GM20431 (cell line): ENCODE results near the gene TMEM184B.

ENCODE experiments used
- in situ Hi-C: fragments of 300-500 bp; cut with MseI, MboI; formaldehyde crosslinking; loops from one replicate; pipeline ENCODE4 v1.15.0; 2020; ENCODE audit warnings: low sequenced_read_pairs; ENCODE audit not compliant: unreplicated experiment

TMEM184B gene

DNA sequence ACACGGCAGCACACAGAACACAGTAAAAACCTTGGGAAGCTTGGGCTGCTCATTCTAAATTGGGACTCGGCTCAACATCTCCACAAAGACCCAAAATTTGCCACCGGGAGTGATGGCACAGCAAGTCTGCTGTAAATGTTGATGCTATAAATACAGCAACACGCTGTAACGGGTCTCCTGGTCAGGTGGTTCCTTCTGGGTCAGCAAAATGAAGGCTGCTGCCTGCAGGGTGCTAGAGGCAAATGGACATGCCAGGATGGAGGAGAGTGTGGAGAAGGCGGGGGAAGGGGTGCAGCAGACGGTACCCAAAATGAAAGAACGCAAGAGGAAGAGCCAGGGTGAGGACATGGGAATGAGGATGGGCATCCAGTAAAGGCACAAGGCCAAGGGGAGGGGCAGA is 40.6 kb downstream of the TMEM184B start:
- in situ Hi-C loops: no loop called here

DNA sequence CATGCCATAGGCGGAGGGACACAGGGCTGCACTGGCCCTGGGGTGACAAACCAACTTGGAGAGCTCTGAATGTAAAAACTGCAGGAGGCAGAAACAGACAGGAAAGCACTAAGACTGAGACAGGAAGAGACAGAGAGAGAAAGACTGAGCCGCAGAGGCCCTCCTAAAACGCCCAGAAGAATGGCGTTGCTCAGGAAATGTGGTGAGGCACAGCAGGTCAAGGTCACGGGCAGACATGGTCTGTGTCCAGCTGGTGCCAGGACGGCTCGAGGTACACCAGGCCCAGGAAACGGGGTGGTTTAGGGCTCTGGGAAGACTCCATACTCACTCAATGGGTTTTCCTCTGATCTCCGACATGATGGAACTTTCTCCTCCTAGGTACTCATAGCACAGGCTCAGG is 41.9 kb downstream of the TMEM184B start:
- in situ Hi-C loops: no loop called here

DNA sequence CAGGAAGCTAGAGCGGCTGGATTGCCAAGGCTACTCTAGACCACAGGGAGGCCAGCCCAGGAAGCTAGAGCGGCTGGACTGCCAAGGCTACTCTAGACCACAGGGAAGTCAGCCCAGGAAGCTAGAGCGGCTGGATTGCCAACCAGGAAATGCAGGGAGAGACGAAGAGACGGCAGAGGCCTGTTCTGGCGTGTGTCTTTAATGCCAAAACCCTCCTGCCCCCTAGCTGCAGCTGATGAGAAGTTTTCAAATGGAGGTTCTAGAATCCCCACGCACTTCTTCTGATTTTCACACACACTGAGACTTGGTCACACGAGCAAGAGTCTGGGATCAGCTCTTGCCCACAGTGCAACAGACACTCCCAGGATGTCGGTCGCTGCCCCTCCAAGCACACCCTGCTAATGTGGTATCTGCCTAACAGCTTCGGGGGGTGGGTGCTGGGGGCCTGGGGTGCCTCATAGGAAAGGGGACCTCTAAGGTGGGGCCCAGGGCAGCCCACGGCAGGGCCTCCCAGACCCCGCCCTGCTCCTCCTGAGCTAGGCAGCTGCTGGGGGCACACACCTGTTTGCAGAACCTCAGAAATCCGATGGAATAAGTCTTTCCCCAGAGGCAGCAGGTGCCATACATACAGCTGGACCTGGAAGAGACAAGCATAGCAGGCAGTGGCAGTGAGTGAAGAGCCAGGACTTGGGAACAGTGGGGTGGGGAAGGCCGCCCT is 42.5 kb downstream of the TMEM184B start:
- in situ Hi-C loops: no loop called here

DNA sequence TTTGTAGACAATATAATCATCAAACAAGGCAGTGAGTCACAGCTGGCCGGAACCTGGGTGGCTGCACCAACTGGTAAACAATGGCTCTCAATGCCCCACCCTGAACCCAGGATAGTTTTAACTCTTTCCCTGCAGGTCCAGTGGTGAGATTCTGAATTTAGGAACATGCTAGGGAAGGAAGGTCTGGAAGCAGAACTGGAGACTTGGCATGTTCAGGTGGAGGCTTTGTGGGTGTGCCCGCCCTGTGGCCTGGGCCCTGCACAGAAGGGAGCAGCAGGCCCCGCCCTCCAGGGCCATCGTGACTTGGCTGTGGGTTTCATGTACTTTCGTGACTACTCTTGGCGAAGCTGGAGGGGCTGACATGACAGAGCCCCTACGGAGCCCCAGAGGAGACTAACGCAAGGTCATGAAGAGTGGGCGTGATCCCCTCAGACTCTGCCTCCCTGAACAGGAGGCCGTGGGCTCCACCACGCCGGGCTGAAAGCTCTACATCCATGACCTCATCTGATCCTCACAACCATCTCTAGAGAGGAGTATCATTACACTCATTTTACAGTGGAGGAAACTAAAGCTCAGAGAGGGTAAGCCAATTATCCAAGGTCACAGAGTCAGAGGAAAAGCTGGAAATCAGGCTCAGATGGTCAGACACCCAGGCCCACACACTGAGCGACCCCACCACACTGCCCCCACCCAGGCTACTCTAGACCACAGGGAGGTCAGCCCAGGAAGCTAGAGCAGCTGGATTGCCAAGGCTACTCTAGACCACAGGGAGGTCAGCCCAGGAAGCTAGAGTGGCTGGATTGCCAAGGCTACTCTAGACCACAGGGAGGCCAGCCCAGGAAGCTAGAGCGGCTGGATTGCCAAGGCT is 43.7 kb downstream of the TMEM184B start:
- in situ Hi-C loops: no loop called here

DNA sequence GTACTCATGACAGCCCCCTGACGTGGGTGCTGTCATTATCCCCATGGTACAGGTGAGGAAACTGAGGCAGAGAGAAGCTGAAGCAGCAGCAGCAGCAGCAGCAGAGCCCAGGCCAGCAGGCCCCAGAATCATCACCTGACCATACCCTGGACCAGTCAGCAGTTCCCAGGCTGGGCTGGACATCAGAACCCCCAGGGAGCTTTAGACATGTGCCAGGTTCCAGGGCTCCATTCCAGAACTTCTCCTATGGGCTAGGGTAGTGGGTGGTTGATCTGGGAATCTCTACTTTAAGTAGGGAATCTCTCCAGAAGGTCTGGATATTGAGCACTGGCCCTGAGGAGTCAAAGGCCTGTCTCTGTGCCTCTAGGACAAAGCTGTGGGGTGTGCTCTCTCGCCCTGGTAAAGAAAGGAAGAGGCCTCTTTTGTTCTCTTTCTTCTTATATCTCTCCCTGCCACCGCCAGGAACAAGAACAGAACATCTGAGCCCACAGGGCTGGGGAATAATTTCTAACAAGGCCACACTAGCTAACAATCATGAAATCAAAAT is 44.4 kb downstream of the TMEM184B start:
- in situ Hi-C loops: no loop called here

DNA sequence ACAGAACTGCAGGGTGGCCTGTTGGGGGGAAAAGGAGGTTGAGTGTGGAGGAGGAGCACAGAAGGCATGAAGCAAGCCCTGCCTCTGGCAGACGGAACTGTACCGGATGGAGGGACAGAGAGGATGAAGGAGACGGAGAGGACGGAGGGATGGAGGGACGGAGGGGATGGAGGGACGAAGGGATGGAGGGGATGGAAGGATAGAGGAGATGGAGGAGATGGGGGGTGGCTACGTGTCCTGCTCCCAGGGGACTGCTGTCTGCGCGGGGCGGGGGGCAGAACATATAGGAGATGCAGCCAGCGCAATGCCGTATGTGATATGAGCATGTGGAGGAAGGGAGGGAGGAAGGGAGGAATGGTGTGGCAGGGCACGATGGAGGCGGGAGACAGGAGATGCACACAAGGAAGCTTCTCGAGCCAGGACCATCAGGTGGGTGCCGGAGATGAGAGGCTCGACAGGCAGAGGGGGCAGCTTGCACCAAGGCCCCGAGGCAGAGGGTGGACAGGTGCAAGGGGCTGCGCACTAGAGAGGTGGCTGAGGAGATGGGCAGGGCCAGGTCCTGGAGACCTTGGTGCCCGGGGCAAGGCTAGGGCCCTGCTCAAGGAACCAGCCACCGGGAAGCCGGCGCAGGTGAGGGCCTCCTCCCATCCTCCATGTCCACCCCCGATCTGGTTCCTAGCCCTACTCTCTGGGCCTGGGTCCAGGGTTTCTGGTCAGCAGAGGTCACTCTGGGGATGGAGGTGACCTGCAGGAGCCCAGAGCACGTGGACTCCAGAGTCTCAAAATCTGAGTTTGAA is 45.8 kb downstream of the TMEM184B start:
- in situ Hi-C loops: no loop called here

DNA sequence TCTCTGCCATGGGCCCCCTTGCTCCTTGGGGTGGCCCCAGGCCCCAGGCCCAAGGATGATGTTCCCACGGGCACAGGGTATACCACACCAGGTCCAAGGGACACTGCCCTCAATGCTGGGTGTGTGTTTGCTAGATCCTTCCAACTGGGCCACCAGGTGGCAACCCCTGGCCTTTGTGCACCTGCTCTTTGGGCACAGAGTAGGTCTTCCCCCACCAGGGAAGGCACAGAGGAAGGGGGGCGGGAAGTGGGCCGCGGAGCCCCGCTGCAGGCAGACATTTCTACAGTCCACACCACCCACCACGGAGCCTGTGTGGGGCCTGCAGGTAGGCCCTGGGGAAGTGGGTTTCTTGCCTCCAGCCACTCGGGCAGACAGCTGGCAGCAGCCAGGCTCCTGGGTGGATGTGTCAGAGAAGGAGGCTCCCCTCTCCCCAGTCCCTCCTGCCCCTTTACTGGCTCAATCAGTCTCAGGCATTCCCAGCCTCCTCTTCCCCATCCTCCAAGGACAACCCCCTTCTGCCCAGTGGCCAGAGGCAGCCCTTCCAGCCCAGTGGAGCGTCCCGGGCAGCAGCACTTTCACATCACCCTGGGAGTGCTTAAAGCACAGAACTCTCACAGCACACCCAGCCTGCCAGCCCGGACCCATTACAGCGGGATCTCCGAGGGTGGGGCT is 49.4 kb downstream of the TMEM184B start:
- in situ Hi-C loops: no loop called here

DNA sequence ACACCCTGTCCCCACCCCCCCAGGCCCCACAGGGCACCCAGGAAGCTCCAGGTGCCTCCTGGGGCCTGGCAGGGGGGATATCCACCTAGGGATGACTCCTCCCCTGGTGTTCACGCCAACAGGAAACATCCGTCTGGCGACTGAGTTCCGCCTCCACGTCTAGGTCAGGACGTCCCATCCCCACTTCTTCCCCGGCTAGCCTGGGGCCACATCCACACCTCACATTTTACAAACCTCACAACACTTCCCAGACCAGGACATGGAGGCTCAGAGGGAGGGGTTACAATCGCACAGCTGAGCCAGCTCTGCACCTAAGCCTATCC is 50.1 kb downstream of the TMEM184B start:
- in situ Hi-C loops: no loop called here

DNA sequence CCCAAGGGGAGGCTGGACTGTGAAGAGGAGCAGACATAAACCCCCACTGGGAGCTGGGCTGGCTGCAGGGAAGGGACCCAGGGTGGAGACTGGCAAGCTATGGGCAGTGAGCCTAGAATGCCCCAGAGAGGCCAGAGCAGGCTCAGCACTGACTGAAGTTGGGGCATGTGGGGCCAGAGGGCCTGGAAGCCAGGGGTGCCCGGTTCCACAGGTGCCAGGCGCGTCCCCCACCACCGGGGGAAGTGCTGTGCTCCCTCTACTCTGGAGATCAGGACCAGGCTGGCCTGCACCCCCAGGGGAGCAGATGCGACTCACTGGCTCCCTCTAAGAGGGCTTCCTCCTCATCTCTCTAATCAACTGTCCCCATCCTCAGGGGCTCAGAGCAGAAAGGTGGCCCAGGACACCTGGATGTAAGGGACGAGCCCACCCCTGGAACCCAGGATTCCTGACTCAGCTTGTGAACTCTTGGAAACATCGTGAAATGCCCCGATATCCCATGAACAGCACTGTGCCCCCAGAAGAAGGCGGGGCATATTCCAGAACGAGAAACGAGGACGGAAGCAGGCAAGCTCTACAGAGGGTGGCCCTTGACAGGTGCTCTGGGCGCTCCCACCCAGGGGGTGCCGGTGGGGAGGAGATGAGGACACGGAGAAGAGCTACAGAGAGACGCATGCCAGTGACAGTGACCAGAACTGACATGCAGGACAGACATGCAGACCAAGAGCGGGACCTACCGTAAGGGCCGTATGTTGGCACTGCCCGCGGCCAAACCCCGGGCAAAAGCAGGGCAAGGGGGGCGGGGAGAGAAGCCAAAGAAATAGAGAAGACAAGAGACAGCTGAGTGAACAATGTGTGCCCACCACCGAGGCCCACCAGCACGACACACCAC is 50.7 kb downstream of the TMEM184B start:
- in situ Hi-C loops: no loop called here

DNA sequence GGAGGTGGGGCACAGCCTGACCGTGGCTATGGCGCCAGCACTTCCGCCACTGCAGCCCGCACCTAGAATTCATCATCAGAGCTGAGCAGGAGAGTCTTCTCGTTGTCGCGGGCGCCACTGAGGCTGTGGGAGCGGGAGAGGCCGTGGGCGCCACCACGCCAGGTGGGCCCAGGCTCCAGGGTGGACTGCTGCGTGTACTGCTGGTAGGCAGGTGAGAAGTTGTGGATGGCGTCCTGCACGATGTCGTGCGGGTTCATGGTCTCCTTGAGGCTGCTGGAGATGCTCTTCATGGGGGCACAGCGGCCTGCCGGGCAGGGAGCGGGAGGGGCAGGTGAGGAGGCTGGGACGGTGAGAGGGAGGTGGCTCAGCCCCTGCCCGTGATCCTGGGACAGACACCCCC is 51.4 kb downstream of the TMEM184B start:
- in situ Hi-C loops: no loop called here

DNA sequence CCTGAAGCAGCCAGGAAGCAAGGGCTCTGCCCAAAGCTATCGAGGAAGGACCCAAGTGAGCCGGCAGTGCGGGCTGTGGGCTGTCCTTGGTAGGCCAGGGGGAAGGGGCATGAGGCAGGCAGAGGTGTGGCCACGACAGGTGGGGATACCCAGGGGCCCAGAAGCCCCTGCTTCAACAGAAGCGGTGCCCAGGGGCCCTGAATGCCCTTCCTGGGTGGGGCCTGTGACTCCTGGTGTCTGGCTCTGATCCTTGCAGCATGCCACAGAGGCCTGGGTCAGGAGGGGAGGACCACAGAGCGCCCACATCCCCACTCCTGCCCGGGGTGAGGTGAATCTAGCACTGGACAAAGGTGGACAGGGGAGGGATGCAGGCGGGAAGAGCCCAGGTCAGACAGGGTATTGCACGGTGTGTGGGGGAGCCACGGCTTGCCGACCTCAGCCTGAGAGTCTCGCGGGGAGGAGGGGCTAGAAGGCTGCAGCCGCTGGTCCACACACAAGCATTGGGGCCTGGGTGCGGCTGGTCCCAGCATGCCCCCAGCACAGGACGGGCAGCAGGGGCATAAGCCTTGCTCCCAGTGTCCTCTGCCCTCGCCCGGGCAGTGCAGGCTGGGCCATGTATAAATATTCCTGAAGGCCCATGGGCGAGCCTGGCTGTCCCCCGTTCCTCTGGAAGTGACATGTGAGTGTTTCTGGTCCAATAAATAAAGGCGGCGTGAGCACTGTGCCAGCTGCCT is 52.0 kb downstream of the TMEM184B start:
- in situ Hi-C loops: no loop called here

DNA sequence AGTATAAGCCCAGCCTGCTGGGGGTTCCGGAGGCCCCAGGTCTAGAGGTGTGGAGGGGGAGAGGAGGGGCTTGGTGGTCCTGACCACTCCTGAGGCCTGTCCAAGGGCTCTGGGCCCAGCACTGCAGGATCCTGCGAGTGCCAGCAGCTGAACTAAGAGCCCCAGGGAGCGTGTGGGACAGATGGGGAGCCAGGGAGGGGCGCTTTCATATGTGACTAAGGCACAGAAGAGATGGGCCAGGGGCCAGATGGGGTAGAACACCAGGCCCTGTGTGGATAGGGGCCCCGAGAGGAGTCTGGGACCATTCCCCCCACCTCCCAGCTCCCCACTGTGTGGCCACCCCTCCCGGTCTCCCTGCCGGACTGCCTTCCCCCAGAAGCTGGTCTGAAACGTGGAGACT is 52.6 kb downstream of the TMEM184B start:
- in situ Hi-C loops: no loop called here

DNA sequence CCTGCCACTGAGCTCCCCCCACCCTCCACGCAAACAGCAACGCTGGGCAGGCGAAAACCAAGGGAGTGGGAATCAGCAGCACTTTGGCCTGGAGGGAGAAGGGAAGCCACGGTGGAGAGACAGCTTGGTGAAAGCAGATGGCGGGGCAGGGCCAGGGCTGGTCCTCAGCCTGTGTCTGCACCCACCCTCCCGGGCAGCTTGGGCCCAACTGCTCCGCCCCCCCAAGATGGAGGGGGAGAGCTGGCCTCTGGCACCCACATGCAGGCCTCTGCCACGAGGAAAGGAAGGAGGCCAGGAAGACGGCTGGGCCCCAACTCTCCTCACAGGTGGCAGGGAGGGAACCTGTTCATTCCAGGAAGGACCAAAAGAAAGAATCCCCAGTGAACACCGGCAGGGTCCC is 53.2 kb downstream of the TMEM184B start:
- in situ Hi-C loops: no loop called here

DNA sequence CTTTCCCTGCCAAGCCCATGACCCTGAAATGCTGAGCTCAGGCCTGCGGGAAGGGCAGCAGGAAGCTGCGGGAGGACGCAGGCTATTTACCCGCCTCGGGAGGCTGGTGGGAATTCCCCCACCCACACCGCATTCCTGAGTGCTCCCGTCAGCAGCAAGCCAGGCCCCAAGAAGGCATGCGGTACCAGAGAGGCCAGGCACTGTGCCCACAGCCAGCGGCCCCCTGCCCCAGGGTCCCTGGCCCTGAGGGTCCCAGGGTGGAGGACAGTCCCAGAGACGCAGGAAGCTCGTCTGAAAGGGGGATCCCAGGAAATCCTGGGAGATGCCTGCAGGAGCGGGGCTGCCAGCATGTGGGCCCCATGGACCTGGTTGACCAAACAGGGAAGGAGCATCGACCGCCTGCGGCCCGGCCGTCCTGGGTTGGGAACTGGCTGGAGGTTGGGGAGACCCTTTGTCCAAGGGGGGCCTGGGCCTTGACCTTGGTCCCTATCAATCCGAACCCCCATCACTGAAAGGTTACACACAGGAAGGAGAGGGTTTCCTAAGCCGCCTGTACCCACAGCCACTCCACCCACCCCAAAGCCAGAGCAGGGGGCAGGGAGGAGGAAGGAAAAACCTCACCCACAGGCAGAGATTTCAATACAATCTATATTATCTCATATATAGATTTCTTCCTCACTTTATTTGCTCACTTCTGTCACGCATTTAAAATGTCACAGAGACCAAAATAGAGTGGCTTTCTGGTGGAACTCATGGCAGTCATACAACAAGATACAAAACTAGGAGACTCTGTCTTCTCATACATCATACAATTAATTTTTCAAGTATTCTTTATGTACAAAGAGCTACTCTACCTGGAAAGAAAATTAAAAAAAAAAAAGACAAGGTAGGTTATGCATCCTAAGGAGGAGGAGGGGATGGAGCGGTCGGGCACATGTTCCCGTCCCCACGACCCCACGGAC is 53.9 kb downstream of the TMEM184B start:
- in situ Hi-C loops: no loop called here

DNA sequence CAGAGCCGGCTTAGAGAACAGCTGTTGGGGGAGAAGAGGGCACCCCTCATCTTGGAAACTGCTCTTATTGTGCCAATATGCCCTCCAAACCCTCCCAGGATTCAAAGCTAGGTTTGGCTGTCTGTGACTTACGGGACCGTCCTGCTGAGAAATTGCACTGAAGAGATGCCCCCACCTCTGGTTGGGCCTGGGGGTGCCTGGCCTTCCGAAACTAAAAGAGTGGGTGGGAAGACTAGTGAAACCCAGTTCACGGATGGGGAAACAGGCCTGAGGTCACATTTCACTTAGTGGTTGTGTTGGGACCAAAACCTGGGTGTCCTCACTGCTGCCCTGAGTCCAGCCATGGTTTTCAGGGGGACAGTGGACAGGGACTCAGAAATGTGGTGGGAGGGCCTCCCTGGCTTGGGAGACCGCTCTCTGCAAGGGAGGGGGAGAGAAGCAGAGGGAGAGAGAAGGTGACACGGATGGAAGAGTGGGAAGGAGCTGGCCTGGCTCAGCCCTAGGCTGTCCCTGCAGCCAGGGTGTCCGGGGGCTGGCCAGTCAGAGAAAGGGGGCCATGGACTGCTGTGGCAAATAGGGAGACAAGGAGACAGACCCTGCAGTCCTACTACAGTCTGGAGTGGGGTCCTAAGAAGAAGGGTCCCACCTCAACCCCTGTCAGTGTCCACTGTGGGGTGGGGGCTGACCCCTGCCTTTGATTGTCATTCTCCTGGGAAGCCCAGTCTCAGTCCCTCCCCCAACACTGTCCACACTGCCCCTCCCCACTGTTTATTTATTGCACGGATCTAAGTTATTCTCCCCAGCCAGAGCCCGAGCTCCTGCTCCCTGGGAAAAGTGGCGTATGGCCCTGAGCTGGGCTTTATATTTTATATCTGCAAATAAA is 57.4 kb downstream of the TMEM184B start:
- in situ Hi-C loops: no loop called here

DNA sequence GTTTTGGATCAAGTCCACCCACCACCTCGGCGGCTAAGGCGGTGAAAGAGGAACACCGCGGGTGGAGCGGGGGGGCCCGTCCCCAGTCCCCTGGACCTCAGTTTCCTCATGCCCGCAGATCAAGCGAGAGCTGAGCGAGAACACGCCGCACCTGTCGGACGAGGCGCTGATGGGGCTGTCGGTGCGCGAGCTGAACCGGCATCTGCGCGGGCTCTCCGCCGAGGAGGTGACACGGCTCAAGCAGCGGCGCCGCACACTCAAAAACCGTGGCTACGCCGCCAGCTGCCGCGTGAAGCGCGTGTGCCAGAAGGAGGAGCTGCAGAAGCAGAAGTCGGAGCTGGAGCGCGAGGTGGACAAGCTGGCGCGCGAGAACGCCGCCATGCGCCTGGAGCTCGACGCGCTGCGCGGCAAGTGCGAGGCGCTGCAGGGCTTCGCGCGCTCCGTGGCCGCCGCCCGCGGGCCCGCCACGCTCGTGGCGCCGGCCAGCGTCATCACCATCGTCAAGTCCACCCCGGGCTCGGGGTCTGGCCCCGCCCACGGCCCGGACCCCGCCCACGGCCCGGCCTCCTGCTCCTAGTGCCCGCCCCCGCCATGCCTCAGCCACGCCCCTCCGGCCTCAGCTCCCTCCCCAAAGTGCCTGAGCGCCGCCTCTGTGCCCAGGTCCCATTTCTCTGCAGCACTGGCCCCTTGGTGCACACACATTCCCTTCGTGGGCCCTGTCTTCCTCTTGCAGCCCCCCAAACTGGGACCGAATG is 58.3 kb downstream of the TMEM184B start:
- in situ Hi-C loops: no loop called here
